Measurements from ENCODE around the gene EEF1B2.
"Not testable (repeated sequence)": the region's sequence is repeated elsewhere in the genome, so short reads cannot be mapped to it uniquely, and the experiment has no call there.

The EEF1B2 gene

GRCh38 chr2:206198677-206199076 lies 39.0 kb downstream of the EEF1B2 start:
- Histone ChIP-seq H3K9me3 (ENCODE audit: control insufficient read depth, insufficient read depth, low read length) (no peaks in the 10 kb centered on the region), H3K36me3 (ENCODE audit: control insufficient read depth, insufficient read depth, low read length) (no peaks in the 10 kb centered on the region), H3K27me3 (ENCODE audit: control insufficient read depth, insufficient read depth, low read length) (no peaks in the 10 kb centered on the region), H3K9ac (ENCODE audit: low read depth, low read length) (no peak overlapping the region), H3K4me3 (ENCODE audit: low read depth, low read length) (no peak overlapping the region), H3K27ac (ENCODE audit: low read depth, low read length) (no peak overlapping the region), H3K4me1 (ENCODE audit: control insufficient read depth, insufficient read depth, low read length) (peaks cover 13% of the 10 kb centered on the region; the same call in 1 of the 2 replicates)

- Histone ChIP-seq H3K9ac (ENCODE audit: low read depth, low read length) (no peak overlapping the region), H3K36me3 (ENCODE audit: control insufficient read depth, insufficient read depth, low read length) (no peaks in the 10 kb centered on the region), H3K9me3 (ENCODE audit: control insufficient read depth, insufficient read depth, low read length) (no peaks in the 10 kb centered on the region), H3K27me3 (ENCODE audit: control insufficient read depth, insufficient read depth, low read length) (no peaks in the 10 kb centered on the region), H3K27ac (ENCODE audit: low read depth, low read length) (no peak overlapping the region), H3K4me1 (ENCODE audit: control insufficient read depth, insufficient read depth, low read length) (peaks cover 7% of the 10 kb centered on the region; the same call in 1 of the 2 replicates), H3K4me3 (ENCODE audit: low read depth, low read length) (no peak overlapping the region)
Measured at GRCh38 chr2:206201075-206201848, 41.6 kb downstream of the EEF1B2 start.

GRCh38 chr2:206202446-206202845 lies 42.8 kb downstream of the EEF1B2 start:
- no peak overlapping the region for H3K4me3 ChIP-seq (ENCODE audit: low read depth, low read length)
- H3K36me3 ChIP-seq (ENCODE audit: control insufficient read depth, insufficient read depth, low read length) = no peaks in the 10 kb centered on the region
- peaks cover 7% of the 10 kb centered on the region; the same call in 1 of the 2 replicates for H3K4me1 ChIP-seq (ENCODE audit: control insufficient read depth, insufficient read depth, low read length)
- H3K9ac ChIP-seq (ENCODE audit: low read depth, low read length) = no peak overlapping the region
- H3K9me3 ChIP-seq (ENCODE audit: control insufficient read depth, insufficient read depth, low read length) = no peaks in the 10 kb centered on the region
- H3K27me3 ChIP-seq (ENCODE audit: control insufficient read depth, insufficient read depth, low read length) = no peaks in the 10 kb centered on the region
- no peak overlapping the region for H3K27ac ChIP-seq (ENCODE audit: low read depth, low read length)

DNA sequence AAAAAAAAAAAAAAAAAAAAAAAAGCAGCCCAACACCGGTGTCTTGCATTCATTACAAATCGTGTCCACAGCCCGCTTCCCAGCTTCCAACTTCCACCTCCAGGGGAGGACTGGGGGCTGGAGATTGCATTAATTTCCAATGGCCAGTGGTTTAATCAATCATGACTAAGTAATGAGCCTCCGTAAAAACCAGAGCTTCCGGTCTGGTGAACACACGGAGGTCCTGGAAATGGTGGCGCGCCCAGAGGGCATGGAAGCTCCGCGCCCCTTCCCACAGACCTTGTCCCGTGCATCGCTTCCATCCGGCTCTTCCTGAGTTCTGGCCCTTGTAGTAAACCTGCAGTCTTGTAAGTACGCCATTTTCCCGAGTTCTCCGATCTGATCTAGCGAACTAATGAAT lies 43.6 kb downstream of the EEF1B2 start:
- Histone ChIP-seq H3K27me3 (ENCODE audit: control insufficient read depth, insufficient read depth, low read length) (no peaks in the 10 kb centered on the region), H3K36me3 (ENCODE audit: control insufficient read depth, insufficient read depth, low read length) (no peaks in the 10 kb centered on the region), H3K9ac (ENCODE audit: low read depth, low read length) (no peak overlapping the region), H3K27ac (ENCODE audit: low read depth, low read length) (no peak overlapping the region), H3K9me3 (ENCODE audit: control insufficient read depth, insufficient read depth, low read length) (no peaks in the 10 kb centered on the region), H3K4me1 (ENCODE audit: control insufficient read depth, insufficient read depth, low read length) (peaks cover 7% of the 10 kb centered on the region; the same call in 1 of the 2 replicates), H3K4me3 (ENCODE audit: low read depth, low read length) (no peak overlapping the region)

- no peak overlapping the region for H3K27ac ChIP-seq (ENCODE audit: low read depth, low read length)
- no peak overlapping the region for H3K9ac ChIP-seq (ENCODE audit: low read depth, low read length)
- peaks cover 7% of the 10 kb centered on the region; the same call in 1 of the 2 replicates for H3K4me1 ChIP-seq (ENCODE audit: control insufficient read depth, insufficient read depth, low read length)
- H3K4me3 ChIP-seq (ENCODE audit: low read depth, low read length) = no peak overlapping the region
- no peaks in the 10 kb centered on the region for H3K9me3 ChIP-seq (ENCODE audit: control insufficient read depth, insufficient read depth, low read length)
- H3K27me3 ChIP-seq (ENCODE audit: control insufficient read depth, insufficient read depth, low read length) = no peaks in the 10 kb centered on the region
- H3K36me3 ChIP-seq (ENCODE audit: control insufficient read depth, insufficient read depth, low read length) = no peaks in the 10 kb centered on the region
Measured at GRCh38 chr2:206204710-206205109, 45.0 kb downstream of the EEF1B2 start.

DNA sequence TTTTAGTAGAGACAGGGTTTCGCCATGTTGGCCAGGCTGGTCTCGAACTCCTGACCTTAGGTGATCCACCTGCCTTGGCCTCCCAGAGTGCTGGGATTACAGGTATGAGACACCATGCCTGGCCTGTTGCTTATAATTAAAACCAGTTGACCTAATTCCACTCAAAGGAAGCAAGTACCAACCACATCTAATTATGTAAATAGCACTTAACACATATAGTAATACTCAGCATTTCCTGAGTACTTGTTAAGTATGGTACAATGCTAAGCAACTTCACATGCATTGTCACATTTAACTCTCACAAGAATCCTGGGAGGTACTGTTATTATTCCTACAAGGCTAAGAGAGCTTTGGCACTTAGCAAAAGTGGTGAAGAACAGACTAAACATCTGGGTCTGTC lies 47.6 kb downstream of the EEF1B2 start:
- not testable (repeated sequence) for H3K36me3 ChIP-seq (ENCODE audit: control insufficient read depth, insufficient read depth, low read length); H3K27me3 ChIP-seq (ENCODE audit: control insufficient read depth, insufficient read depth, low read length); H3K9me3 ChIP-seq (ENCODE audit: control insufficient read depth, insufficient read depth, low read length); H3K4me3 ChIP-seq (ENCODE audit: low read depth, low read length); H3K27ac ChIP-seq (ENCODE audit: low read depth, low read length); H3K9ac ChIP-seq (ENCODE audit: low read depth, low read length)
- peaks cover 15% of the 10 kb centered on the region for H3K4me1 ChIP-seq (ENCODE audit: control insufficient read depth, insufficient read depth, low read length)

DNA sequence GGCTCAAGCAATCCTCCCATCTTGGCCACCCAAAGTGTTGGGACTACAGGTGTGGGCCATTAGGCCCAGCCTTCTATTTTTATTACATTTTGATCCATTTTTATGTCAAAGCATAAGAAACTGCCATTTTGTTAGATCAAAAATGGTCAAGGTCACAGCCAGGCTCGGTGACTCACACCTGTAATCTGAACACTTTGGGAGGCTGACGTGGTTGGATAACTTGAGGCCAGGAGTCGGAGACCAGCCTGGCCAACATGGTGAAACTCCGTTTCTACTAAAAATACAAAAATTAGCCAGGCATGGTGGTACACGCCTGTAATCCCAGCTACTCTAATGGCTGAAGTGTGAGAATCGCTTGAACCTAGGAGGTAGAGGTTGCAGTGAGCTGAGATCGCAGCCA lies 49.2 kb downstream of the EEF1B2 start:
- Histone ChIP-seq H3K4me1 (ENCODE audit: control insufficient read depth, insufficient read depth, low read length) (peaks cover 30% of the 10 kb centered on the region), H3K27me3 (ENCODE audit: control insufficient read depth, insufficient read depth, low read length) (no peaks in the 10 kb centered on the region), H3K4me3 (ENCODE audit: low read depth, low read length) (no peak overlapping the region), H3K9ac (ENCODE audit: low read depth, low read length) (no peak overlapping the region), H3K36me3 (ENCODE audit: control insufficient read depth, insufficient read depth, low read length) (no peaks in the 10 kb centered on the region), H3K9me3 (ENCODE audit: control insufficient read depth, insufficient read depth, low read length) (no peaks in the 10 kb centered on the region), H3K27ac (ENCODE audit: low read depth, low read length) (no peak overlapping the region)

GRCh38 chr2:206211657-206212255 lies 52.1 kb downstream of the EEF1B2 start:
- no peak overlapping the region for H3K27ac ChIP-seq (ENCODE audit: low read depth, low read length)
- H3K9me3 ChIP-seq (ENCODE audit: control insufficient read depth, insufficient read depth, low read length) = no peaks in the 10 kb centered on the region
- no peak overlapping the region; the same call in 1 of the 2 replicates for H3K4me3 ChIP-seq (ENCODE audit: low read depth, low read length)
- no peak overlapping the region for H3K9ac ChIP-seq (ENCODE audit: low read depth, low read length)
- no peaks in the 10 kb centered on the region for H3K36me3 ChIP-seq (ENCODE audit: control insufficient read depth, insufficient read depth, low read length)
- H3K27me3 ChIP-seq (ENCODE audit: control insufficient read depth, insufficient read depth, low read length) = no peaks in the 10 kb centered on the region
- peaks cover 31% of the 10 kb centered on the region for H3K4me1 ChIP-seq (ENCODE audit: control insufficient read depth, insufficient read depth, low read length)

All from HUES48 (cell line).